Thoracic aorta (tissue), 2 donors: ENCODE data around the gene LURAP1L. TPM values are rescaled to one million over a fixed set of nuclear protein-coding genes. Genes with fewer than 3 reads are reported as not detected.

Source experiments
- ATAC-seq: fragments of 150-250 bp; one replicate; pipeline ENCODE4 v1.8.0; 2017; ENCODE audit warnings: low read depth; ENCODE audit not compliant: insufficient number of reproducible peaks, low FRiP score
- DNase-seq: peaks from one replicate; pipeline ENCODE4 v3.0.0-alpha.2; 2020; ENCODE audit warnings: low spot score
- H3K27ac ChIP-seq, 2 donors: fragments of 200-600 bp; sonication (generic); 1 replicate in 1 of 2; 2 replicates in 1 of 2; pipeline ENCODE4 v1.5.1; 2016; ENCODE audit warnings: mild to moderate bottlenecking in 2 of 2, moderate library complexity in 2 of 2
- H3K27me3 ChIP-seq: fragments of 200-600 bp; sonication (generic); replicated peaks from 2 replicates; pipeline ENCODE4 v1.6.0; 2016; ENCODE audit warnings: mild to moderate bottlenecking; ENCODE audit not compliant: insufficient read depth
- H3K36me3 ChIP-seq: fragments of 200-600 bp; sonication (generic); one replicate; pipeline ENCODE4 v1.5.1; 2016
- H3K4me1 ChIP-seq, 2 donors: fragments of 200-600 bp; sonication (generic); 1 replicate in 1 of 2; 2 replicates in 1 of 2; pipeline versions ENCODE4 v1.5.1 to v1.6.0; 2016; ENCODE audit warnings: low read depth in 2 of 2, mild to moderate bottlenecking in 1 of 2; ENCODE audit not compliant: control insufficient read depth in 1 of 2
- H3K4me3 ChIP-seq: fragments of 200-600 bp; sonication (generic); 2 replicates; pipeline ENCODE4 v1.5.1; 2016; ENCODE audit warnings: mild to moderate bottlenecking
- H3K9me3 ChIP-seq: fragments of 200-600 bp; sonication (generic); 2 replicates; pipeline ENCODE4 v1.5.1; 2016
- CTCF ChIP-seq: fragments of 200-600 bp; sonication (generic); IDR thresholded peaks from one replicate; pipeline ENCODE4 v1.5.1; 2019; ENCODE audit warnings: antibody characterized with exemption
- total RNA-seq, 2 donors: library from RNA; depleted of rRNA; stranded (reverse); fragments of >200 nt; gene quantifications; one replicate each; pipeline versions ENCODE4 v1.1.0 to v1.2.3, GENCODE V29; 2016

Gene LURAP1L
- total RNA-seq, 2 donors from 2014 or later, result 10.3 to 14.7 TPM

- Histone ChIP-seq H3K36me3 (no peaks in the 10 kb centered on the region), H3K27me3 (no peaks in the 10 kb centered on the region), H3K4me1 (peaks cover 18 to 58% of the 10 kb centered on the region in 2 donors), H3K4me3 (peak overlapping the region; percentile 30), H3K27ac (peak overlapping the region; percentile 50 to 58), H3K9me3 (no peaks in the 10 kb centered on the region)
- ATAC-seq, result no peak
- no peak for TF ChIP-seq CTCF
- DNase-seq, result no peak
Observed at GRCh38 chr9:12814877-12815237, 40.0 kb downstream of the LURAP1L start.

DNA sequence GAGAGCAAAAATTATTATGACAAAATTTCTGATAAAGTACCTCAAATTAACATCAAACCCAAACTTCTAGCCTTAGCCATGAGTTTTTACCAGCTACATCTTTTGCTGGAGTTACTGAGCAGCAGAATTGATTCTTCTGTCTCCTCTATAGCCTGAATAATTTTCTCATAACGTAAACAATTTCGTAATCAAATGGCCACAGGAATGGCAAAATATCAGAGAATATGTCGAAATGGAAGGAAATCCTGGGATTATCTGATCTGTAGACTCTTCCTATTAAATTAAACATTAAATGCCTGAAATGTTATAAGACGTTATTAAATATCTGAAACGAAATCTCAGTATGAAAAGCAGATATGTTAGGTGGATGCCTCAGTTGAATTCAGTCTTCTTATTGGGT lies 41.1 kb downstream of the LURAP1L start:
- no peak for TF ChIP-seq CTCF
- Histone ChIP-seq H3K27ac (peak overlapping the region in 1 of 2 donors; percentile 58), H3K4me1 (peaks cover 18 to 59% of the 10 kb centered on the region in 2 donors)

DNA sequence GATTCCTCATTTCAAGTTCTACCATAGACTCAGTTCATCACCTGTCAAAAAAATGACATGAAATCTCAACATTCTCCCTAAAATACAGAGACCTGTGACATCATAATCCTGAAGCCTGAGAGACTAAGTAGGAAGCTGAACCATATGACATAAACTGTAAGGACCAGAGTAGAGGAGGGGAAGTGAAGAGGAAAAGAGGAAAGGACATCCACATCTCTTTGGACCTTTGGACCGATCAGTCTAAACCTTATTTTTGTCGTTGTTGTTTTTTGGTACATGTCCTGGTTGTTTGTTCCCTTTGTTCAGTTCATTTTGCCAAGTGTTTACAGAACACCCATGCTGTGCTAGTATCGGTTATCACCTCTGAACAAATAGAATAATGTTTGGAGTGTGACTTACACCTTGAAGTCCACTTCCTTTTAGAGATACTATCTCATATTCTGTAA lies 41.9 kb downstream of the LURAP1L start:
- ATAC-seq, result no peak
- TF ChIP-seq CTCF, result no peak
- H3K4me3 ChIP-seq, result no peak overlapping the region
- H3K27me3 ChIP-seq, result no peaks in the 10 kb centered on the region
- no peaks in the 10 kb centered on the region for H3K9me3 ChIP-seq
- DNase-seq, result no peak
- H3K36me3 ChIP-seq, result no peaks in the 10 kb centered on the region
- H3K27ac ChIP-seq, result peak overlapping the region; percentile 17 to 18
- peaks cover 18 to 59% of the 10 kb centered on the region in 2 donors for H3K4me1 ChIP-seq

More for the DNA sequence above, 41.1 kb downstream of the LURAP1L start:
- no peak for ATAC-seq
- H3K4me3 ChIP-seq, result no peak overlapping the region
- H3K9me3 ChIP-seq, result no peaks in the 10 kb centered on the region
- H3K27me3 ChIP-seq, result no peaks in the 10 kb centered on the region
- DNase-seq, result no peak
- no peaks in the 10 kb centered on the region for H3K36me3 ChIP-seq

DNA sequence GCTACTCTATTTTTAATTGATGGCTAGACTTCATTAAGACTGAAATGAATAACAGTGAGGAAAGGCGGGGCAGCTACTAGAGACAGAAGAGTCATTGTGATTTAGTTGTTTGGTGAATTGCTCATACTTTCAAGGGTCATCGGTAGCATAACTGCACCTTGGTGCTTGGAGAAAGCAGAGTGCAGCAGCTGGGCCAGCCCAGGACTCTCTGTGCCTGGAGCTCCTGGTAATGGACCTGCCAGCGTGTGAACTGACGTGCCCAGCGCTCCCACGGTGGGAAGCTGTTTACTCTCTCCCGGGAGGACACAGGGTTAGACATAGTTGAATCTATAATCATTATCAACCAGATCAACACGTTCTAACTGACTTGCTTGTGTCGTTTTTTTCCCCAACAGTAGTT lies 42.9 kb downstream of the LURAP1L start:
- no peak for TF ChIP-seq CTCF
- H3K4me3 ChIP-seq, result no peak overlapping the region
- peaks cover 18 to 54% of the 10 kb centered on the region in 2 donors for H3K4me1 ChIP-seq
- DNase-seq, result no peak
- no peak for ATAC-seq
- no peaks in the 10 kb centered on the region for H3K27me3 ChIP-seq
- H3K9me3 ChIP-seq, result no peaks in the 10 kb centered on the region
- H3K27ac ChIP-seq, result peak overlapping the region; percentile 53 to 77
- no peaks in the 10 kb centered on the region for H3K36me3 ChIP-seq

DNA sequence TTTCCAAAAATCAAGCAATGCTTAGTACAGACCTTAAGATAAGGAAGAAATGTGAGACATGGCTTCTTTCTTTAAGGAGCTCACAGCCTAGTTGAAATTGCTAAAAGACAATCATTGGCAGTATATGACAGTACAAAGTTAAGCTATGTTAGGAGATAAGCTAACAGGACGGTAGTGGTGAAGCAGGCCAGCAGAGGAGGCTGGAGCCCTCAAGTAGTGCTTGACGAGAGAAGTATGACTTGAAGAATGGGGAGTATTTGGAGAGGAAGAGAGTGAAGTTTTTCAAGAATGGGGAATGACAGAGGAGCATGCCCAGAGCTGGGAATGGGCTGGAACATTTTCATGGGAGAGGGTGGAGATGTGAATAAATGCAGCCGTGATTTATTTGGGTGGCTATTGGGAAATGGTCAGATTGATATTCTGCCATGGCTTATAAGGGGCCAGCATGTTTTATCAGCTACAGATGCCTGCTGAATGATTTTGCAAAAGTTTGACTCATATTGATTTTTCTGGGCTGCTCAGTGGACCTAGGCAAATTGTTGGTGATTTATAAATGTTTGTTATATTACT lies 43.7 kb downstream of the LURAP1L start:
- DNase-seq (no peak), ATAC-seq (no peak)
- Histone ChIP-seq H3K4me3 (no peak overlapping the region), H3K9me3 (no peaks in the 10 kb centered on the region), H3K4me1 (peaks cover 18 to 48% of the 10 kb centered on the region in 2 donors), H3K36me3 (no peaks in the 10 kb centered on the region), H3K27me3 (no peaks in the 10 kb centered on the region), H3K27ac (peak overlapping the region; percentile 53 to 77)
- TF ChIP-seq CTCF, result no peak
